OCI-LY3 (cell line): Measurements from ENCODE around the gene LRRC4B.

Source experiments
- CTCF ChIP-seq: fragments of 200-600, 300-600 bp; sonication (generic); IDR thresholded peaks from 2 replicates; pipeline ENCODE4 v1.5.1; 2014; ENCODE audit warnings: antibody characterized with exemption, low read length, low read depth
- EZH2phosphoT487 ChIP-seq: fragments of 200-600 bp; shearing (Covaris generic); IDR thresholded peaks from 2 replicates; pipeline ENCODE4 v1.6.1; 2018; ENCODE audit warnings: antibody characterized with exemption, mixed run types, low read depth

DNA sequence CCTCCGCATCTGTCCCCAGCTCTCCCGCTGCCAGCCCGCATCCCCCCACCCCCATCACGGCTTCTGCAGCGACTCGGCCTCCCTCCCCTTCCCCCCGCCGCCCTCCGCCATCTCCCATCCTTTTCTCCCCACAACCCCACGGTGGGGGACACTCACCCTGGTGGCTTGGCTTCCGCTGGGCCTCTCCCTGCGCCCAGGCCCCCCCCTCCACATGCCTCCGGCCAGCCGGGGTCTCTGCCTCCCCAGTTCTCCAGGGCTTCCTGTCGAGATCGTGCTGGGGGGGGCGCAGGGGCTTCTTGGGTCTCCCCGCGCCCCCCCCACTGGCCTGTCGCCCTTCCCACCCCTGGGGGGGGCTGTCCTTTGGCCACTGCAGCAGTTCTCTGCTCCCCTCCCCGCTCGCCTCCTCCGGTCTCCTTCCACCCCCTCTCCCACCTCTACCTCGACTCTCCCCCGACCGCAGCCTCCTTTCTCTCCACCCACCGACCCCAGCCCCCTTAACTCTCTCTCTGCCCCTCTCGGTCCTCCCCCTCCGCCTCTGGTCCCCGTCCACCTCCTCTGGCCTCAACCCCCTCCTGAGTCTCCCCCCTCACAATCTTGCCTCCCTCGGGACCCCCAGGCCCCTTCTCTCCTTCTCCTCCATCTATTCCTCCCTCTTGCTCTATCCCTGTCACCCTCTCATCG, 17.1 kb downstream of the LRRC4B start:
- no peak for TF ChIP-seq CTCF
- no peak for TF ChIP-seq EZH2phosphoT487
